T-helper 2 cell treated with Interferon-gamma antibody and Interleukin-4, amounts not matched to agents 100 ng/mL and 5 ng/mL, for 36 hours (primary cell): ENCODE data around the gene IRAK1. TPM values are rescaled to one million over a fixed set of nuclear protein-coding genes. Genes with fewer than 3 reads are reported as not detected.

ENCODE experiments used
- total RNA-seq: library from RNA; stranded (reverse); gene quantifications from 2 replicates; pipeline ENCODE4 v1.2.3, GENCODE V29; 2022

The IRAK1 gene
- total RNA-seq, 1 donor from 2014 or later = 144 TPM

Other genes with a start within 250 kb of the IRAK1 start
- gene SRPK3, start 238.9 kb downstream of the IRAK1 start, total RNA-seq = not detected in 2 replicates
- 72.7 and 76.4 TPM in 2 replicates for gene IDH3G, start 225.5 kb downstream of the IRAK1 start, total RNA-seq
- 287 and 297 TPM in 2 replicates for gene SSR4, start 225.2 kb downstream of the IRAK1 start, total RNA-seq
- 0.68 and 0.70 TPM in 2 replicates for gene PDZD4, start 189.4 kb downstream of the IRAK1 start, total RNA-seq
- 6.3 and 8.5 TPM in 2 replicates for gene L1CAM, start 133.7 kb downstream of the IRAK1 start, total RNA-seq
- not detected in 2 replicates for gene AVPR2, start 115.2 kb downstream of the IRAK1 start, total RNA-seq
- 245 and 265 TPM in 2 replicates for gene ARHGAP4, start 93.6 kb downstream of the IRAK1 start, total RNA-seq
- 92.1 and 94.4 TPM in 2 replicates for gene NAA10, start 84.9 kb downstream of the IRAK1 start, total RNA-seq
- 10.6 and 12.3 TPM in 2 replicates for gene RENBP, start 75.3 kb downstream of the IRAK1 start, total RNA-seq
- gene HCFC1, start 48.1 kb downstream of the IRAK1 start, total RNA-seq = 115 and 119 TPM in 2 replicates
- 4.9 and 5.9 TPM in 2 replicates for gene TMEM187, start 47.1 kb downstream of the IRAK1 start, total RNA-seq
- gene MECP2, start 77.8 kb upstream of the IRAK1 start, total RNA-seq = 56.7 and 61.9 TPM in 2 replicates
- gene OPN1LW, start 124.3 kb upstream of the IRAK1 start, total RNA-seq = not detected in 2 replicates
- gene OPN1MW, start 162.7 kb upstream of the IRAK1 start, total RNA-seq = not detected in 2 replicates
- not detected in 2 replicates for gene OPN1MW2, start 199.9 kb upstream of the IRAK1 start, total RNA-seq
- gene OPN1MW3, start 237.7 kb upstream of the IRAK1 start, total RNA-seq = not detected in 2 replicates